GM21515 (cell line): Measurements from ENCODE around the gene SCN3A.

ENCODE experiments used
- ATAC-seq: cut with Tn5 transposase; IDR thresholded peaks from one replicate; pipeline ENCODE4 v1.9.1; 2021; ENCODE audit not compliant: unreplicated experiment

Gene SCN3A

DNA sequence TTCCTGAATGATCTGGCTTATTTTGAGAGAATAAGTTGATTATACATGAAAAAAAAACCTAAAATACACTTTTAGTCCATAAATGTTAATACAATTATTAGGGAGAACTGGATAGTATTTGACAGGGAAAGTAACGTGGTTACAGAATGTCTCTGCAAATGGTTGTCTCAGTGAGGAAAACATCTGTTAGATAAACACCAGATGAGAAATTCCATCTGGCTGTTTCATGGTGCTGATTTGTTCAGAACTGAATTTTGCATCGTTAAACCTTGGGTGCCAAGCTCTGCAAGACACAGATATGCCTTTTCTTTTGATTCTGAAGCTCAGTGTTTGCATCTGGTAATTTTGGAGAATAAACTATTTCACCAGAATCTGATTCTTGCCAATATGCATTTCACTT, 90.4 kb downstream of the SCN3A start:
- no peak for ATAC-seq

DNA sequence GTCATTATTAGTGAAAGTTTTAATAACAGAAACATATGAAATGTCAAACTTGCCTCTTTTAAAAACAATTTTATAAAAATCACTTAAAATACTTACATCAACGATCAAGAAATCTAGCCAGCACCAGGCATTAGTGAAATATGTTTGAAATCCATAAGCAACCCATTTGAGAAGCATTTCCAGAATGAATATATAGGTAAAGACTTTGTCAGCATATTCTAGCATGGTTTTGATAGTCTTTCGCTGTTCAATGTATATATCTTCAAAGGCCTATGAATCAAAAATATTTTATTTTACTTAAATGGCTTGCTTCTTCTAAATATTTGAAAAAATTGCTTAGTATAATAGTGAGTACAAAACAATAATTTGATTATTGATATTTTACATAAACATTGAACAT, 91.1 kb downstream of the SCN3A start:
- no peak for ATAC-seq

DNA sequence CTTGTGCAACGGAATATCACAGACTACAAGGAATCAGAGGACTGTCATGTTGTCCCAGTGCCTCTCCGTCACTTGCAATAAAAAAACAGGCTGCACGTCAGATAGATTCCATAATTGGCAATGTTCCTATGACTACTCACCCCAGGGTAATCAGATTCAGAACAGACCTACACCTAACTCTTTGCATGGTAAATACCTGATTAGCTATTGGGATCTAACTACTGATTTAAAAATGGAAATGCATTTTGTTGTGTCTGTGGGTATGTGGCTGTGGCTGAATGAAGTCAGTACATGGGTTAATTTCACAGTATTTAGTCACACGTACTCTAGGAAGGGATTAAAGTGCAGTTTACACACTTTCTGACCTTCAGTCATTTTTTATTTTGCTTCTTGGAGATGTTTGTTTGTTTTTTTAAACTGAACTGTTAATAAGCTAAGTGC, 91.7 kb downstream of the SCN3A start:
- no peak for ATAC-seq

DNA sequence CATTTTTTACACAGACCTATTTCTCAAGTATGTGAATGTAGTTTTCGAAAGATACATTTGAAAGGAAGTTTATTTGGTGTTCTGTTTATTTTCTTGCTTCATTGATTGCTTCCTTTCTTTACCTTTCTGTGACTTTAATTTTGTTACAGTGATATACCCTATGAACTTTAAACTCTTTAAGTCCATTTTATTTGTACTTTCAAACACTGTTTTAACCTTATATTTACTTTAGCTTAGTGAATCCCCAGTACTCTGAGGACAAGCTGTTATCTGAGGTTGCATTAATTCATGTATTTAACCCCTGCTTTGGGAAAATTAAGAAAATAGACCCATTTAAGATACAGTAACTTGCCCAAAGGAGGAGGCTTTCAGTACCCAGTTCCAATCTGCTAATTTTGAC, 93.5 kb downstream of the SCN3A start:
- no peak for ATAC-seq

DNA sequence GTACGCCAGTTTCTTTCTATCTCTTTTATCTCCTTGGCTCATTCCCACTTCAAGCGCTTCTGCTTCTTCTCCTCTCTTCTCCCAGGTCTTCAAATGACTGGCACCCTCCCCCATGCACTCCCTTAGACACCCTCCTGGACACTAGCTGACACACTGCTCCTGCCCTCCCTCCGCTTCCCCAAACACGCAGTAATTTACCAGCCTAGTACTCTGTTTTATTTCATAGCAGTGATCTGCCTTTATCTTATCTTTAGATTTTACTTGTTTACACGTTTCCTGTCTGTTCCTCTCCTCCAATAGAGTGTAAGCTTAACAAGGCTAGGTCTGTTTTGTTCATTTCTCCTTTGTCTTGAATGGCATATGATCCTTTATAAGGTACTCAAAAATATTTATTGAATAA, 93.9 kb downstream of the SCN3A start:
- ATAC-seq = no peak

DNA sequence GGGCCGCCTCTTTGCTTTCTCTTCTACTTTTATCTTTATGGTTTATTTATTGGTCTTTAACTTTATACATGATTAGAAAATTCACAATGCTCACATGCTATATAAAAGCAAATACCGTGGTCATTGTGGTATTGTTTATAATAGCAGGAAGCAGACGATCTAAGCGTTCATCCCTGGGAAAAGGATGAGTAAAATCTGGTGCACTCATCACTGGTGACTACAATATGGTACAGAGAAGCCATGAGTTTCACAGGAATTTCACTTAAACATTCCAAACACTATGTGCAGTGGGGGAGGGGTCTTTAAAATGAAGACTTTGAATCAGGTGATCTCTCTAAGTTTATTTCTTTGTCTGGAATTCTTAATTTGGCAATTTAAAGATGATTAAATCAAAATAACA, 97.9 kb downstream of the SCN3A start:
- no peak for ATAC-seq

DNA sequence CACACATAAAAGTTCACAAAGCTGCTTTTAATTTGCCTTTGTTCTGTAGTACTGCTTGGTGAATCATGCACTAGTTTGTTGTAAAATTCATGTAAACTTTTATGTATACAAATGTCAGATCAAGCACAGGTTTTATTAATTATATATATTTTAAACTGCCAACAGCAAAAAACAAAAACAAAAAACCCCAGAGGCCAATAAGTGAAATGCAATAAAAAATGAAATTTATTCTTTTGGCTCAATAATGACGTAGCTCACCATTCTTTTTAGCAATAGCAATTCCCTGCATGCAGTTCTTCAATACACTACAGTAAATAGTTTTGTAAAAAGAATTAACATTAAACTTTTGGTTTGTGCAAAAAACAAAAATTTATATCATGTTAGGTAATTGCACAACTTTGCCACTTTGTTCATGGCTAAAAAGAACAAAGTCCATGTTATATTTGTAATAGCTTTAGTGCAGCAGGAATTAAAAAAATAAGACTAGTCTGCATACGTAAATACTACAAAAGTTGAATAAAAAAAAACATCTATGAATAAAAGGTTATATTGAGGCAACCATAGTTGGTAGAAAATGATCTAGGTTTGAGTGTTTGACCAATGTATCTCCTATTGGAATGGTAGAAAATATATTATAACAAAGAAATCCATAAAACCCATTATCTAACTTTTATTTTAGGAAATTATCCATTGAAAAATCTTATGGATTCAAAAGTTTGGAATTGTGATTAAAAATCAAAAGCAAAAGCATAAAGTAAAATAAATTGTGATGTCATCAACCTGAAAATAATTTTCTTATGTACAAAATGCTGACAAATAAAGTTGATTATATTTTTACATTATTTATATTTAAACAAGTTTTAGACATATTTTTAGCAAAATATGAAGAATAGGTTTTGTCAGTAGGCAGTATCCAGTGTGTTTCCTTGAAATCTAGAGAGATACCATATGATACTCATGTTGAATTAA, 115.6 kb downstream of the SCN3A start:
- no peak for ATAC-seq

DNA sequence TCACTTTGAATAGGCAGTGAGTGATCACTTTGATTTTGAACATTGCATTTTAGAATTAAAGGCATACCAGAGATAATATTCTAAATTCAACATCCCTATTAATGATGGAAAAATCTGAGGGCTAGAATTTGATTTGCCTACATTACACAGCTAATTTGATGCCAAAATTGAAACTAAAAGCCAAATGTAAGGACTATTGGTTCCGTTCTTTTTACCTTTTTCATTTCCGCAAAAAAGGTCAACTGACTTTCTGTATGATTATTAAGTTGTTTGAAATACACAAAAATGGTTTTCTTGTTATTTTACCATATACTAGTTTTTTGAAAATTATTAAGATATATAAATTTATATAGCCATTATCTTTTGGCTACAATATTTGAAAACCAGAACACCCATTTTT, 117.5 kb downstream of the SCN3A start:
- no peak for ATAC-seq

DNA sequence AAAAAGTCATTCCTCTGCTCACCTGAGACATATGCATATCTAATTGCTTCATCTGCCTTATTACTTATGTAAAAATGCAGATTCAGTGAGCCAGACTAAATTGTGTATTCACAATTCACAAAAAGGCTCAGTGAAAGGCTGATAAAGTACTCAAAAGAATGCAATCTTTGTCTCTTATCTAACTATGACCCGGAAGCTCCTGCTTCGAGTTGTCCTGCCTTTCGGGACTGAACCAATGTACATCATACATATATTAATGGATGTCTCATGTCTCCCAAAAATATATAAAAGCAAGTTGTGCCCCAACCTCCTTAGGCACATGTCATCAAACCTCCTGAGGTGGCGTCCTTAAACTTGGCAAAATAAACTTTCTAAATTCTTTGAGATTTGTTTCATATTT, 120.5 kb downstream of the SCN3A start:
- ATAC-seq = no peak

DNA sequence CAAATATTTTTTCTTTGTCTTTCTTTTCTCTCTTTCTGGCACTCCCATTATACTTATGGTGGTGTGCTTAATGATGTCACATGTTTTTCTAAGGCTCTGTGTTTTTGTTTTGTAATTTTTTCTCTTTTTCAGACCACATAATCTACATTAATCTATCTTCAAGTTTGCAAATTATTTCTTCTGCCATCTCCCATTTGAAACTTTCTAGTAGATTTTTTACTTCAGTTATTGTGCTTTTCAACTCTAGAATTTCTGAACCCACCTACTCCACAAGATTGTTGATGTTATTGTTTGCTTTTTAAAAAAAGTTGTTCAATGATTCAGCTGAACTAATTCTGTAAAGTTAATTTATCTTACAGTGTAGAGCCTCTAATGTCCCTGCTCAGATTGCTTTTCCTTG, 121.4 kb downstream of the SCN3A start:
- no peak for ATAC-seq

DNA sequence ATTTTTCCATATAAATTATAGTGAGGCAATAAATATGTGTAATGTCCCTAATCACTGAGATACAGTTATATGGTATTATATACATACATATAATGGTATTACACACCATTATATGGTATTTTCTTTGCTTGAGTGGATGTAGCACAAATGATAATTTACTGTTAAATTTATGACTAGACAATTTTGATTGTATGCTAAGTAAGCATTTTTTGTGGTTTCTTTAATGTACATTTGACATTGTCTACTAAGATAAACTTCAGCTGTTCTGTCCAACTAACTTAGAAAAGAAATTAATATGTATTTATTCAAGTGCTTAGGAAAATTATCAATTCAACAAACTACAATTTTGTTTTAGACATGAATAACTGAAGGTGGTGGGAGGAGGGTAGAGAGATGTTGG, 122.6 kb downstream of the SCN3A start:
- ATAC-seq = no peak

DNA sequence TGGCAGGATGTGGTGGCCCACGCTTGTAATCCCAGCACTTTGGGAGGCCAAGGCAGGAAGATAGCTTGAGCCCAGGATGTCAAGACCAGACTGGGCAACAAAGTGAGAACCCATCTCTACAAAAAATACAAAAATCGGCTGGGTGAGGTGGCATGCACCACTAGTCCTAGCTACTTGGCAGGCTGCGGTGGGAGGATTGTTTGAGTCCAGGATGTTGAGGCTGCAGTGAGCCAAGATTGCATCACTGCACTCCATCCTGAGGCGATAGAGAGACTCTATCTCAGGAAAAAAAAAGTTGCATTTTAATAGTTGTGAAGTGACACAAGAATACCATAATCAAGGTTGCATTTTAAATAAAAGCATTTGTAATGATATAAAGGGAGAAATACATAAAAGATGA, 124.4 kb downstream of the SCN3A start:
- no peak for ATAC-seq

DNA sequence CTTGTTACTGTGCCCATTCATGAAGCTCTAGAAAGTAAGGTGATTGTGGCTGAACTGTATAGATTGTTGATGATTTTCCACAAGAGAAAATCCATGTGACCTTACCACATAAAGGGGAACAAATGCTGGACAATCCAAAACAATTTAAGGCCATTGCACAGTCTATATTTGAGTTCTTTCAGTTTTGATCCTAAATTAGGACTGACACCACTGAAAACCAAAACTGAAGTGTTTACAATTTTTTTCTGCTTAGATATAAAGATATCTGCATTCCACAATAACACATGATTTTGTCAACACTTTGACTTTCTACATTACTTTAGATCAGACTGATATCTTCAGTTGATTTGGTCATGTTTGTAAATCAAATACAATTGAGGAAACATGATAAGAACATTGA, 124.9 kb downstream of the SCN3A start:
- no peak for ATAC-seq

DNA sequence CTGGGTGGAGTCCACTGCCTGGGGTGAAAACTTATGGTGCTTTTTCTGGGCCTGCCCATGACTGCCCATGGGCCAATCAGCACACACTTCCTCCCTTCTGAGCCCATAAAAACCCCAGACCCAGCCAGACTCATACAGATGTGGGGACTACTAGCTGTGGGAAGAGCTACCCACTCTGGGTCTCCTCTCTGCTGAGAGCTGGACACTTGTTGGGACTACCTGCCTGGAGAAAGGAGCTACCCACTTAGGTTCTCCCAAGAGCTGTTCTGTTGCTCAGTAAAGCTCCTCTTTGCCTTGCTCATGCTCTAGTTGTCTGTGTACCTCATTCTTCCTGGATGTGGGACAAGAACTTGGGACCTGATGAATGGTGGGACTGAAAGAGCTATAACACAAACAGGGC, 129.0 kb downstream of the SCN3A start:
- no peak for ATAC-seq

DNA sequence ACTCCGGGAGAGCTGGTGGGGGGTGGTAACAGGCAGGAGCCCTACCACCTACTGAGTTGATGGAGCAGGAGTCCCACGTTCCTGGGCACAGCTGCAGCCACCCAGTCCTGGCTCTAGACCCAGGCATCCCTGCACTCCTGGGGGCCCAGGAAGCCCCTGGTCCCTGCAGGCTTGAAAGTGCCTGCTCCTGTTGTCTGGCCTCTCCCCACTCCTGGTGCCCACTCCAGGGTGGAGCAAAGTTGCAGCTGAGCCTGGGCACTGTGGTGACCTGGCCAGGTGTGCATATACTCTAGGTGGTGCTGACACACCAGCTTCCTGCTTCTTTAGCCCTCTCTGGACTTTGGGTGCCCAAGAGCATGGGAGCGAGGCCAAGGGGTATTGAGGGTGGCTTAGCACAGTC, 129.5 kb downstream of the SCN3A start:
- ATAC-seq = no peak

DNA sequence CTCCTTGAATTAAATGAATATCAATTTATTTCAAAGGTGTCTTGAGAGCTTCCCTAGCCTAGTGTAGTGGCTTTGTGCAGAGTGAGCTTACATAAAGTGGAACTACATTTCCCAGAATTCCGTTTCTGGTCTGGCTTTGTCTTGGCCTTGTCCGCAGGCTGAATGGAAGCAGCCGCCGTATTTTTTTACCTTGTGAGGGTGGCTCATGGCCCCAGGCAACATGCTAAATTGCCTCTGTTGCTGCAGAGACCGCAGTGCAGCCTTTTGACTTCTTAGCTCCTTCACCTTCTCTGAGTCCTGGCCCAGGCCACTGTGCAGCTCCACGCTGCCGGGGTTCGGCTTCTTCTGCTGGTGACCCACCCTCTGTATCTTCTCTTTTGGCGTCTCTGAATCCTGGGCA, 133.8 kb downstream of the SCN3A start:
- ATAC-seq = no peak

DNA sequence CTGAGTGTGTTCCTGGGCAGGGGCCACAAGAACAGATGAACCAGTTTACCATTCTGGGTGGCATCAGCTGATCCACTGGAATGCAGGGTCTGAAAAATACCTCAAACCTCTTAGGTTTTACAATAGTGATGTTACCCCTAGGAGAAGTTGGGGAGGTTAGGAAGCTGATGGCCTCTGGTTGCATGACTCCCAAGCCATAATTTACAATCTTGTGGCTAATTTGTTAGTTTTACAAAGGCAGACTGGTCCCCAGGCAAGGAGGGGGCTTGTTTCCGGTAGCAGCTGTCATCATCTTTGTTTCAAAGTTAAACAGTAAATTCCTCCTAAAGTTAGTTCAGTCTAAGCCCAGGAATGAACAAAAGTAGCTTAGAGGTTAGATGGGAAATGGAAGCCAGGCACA, 134.7 kb downstream of the SCN3A start:
- no peak for ATAC-seq

DNA sequence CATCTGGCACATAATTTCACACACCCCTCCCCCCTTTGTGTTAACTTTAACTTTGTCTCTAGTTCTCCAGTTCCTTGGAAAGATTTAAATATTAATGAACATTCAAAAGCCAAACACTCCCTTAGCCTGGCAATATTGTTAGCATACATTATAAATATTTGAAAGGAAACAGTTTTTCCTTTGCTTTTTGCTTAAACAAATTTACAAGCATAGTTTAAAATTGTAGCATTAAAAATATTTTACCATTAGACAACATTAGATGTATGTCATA, 135.4 kb downstream of the SCN3A start:
- ATAC-seq = no peak

DNA sequence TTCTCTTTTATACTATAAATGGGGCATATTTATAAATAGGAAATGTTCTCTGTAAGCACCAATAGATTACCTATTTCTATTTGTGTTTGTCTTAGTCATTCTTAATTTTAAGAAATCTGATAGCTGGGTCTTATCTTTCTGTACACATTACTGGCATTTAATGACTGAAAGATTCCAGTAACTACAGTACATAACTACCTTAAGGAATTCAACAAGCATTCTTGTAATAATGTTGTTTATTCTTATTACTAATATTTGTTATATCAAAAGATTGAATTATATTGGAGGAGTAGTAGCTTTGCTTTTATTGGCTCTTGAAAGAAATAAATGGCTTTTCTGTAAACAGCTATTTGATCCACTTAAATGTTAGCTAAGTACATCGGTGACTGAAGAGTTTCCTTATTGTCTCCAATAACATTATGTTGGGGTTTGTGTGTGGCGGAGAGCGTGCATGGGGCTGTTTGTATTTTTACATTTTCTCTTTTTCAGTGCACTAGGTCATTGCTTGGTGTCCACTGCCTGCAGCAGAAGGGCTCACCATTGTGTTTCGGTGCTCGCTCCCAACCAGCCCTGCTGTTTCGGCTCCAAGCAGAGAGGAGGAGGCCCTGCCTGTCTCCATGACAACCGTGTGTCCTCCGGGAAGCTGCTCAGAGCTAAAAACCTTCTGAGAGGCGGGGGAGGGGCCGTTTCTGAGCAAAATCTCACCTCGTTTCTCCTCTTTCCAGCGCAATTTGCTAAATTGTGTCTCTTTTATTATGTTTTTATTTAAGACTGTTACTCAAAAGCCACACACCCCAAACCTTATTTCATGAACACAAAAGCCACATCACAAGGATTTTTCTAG, 136.0 kb downstream of the SCN3A start:
- no peak for ATAC-seq

DNA sequence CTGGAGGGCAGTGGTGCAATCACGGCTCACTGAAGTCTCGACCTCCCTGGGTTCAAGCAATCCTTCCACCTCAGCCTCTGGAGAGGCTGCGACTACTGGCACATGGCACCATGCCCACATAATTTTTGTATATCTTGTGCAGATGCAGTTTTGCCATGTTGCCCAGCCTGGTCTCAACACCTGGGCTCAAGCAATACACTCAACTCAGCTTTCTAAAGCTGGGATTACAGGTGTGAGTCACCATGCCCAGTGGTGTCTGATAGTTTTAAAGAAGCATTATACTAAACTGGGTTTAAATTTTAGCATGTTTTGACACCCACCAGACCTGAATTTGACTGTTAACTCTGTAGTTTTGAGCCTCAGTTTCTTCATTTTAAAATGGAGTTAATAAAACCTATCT, 139.1 kb downstream of the SCN3A start:
- no peak for ATAC-seq

DNA sequence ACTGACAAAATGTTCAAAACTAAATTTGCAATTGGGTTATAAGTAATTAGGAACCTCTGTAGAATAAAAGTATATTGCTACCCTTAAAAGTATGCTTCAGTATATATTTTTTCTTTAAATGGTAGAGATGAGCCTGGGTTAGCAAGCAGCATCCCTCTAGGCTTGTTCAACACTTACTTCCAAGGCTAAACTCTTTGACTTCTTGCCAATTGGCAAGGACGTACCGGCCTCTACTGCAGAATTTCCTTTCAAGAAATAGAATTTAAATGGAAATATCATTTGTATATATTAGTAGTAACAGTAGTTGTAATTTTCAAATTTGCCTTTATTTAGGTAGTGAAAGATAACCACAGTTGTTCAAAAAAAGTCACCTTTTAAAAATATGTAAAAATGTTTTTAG, 143.4 kb downstream of the SCN3A start:
- no peak for ATAC-seq

DNA sequence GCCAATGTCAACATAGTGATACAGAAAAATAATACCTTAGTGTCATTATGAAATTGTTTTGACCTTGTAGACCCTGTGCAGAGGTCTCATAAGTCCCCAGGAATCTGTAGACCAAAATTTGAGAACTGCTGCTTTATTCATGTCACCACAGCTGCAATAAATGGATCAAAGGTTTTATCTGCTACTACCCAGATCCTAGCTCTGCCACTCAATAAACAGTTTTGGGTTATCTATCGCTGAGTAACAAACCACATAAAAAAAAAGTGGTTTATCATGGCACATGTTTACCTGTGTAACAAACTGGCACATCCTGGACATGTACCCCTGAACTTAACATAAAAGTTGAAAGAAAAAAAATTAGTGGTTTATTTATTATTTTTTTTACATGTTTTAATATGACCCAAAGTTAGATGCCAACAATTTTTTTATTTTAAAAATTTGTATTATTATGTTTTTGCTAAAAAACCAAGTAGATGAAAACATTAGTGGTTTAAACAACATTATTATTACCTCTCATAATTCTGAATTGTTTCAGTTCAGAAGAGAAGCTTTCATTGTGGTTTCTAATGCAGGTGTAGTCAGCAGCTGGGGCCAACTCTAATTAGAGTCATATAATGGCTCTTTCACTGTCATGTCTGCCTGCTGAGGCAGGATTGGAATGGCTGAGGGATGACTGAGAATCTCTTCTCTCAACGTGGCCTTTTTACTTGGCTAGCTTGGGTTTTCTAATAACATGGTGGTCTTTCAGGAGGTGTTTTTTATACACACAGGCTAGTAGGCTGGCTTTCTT, 145.2 kb downstream of the SCN3A start:
- no peak for ATAC-seq
